AG09319 (cell line): ENCODE results near the gene BCLAF1.

ENCODE experiments used
- DNase-seq: peaks from one replicate; pipeline ENCODE4 v3.0.0-alpha.2; 2010; ENCODE audit warnings: low read depth; ENCODE audit errors: extremely low read depth
- CTCF ChIP-seq: IDR thresholded peaks from 2 replicates; pipeline ENCODE4 v1.5.1; 2011; ENCODE audit warnings: low read depth, mild to moderate bottlenecking, inconsistent platforms, low read length, moderate library complexity

BCLAF1 gene

GRCh38 chr6:136244061-136244616 is 45.5 kb downstream of the BCLAF1 start:
- no peak for TF ChIP-seq CTCF
- DNase-seq: no peak

GRCh38 chr6:136236466-136237293 is 53.0 kb downstream of the BCLAF1 start:
- no peak for TF ChIP-seq CTCF
- no peak for DNase-seq

GRCh38 chr6:136235233-136235564 is 54.4 kb downstream of the BCLAF1 start:
- TF ChIP-seq CTCF: no peak

DNA sequence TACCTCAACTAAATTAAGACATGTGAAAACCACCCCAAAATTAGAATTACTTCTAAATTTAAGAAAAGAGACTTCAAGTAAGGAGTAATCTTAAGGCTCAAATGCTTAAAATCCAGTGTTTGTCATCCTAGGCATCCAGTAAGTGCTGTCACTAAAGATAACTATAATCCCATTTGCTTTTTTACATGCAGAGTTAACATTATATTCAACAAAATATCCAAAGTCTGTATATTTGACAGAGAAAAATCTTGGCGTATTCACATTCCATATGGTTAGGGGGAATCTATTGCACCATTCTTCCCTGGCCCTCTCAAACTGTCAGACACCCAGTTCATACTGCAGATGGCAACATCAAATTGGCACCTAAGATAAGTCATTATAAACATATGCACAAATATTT is 56.9 kb downstream of the BCLAF1 start:
- no peak for DNase-seq
- TF ChIP-seq CTCF: no peak

More at GRCh38 chr6:136235233-136235564, 54.4 kb downstream of the BCLAF1 start:
- no peak for DNase-seq

- no peak for DNase-seq
- no peak for TF ChIP-seq CTCF
Observed at GRCh38 chr6:136230219-136230853, 59.3 kb downstream of the BCLAF1 start.

DNA sequence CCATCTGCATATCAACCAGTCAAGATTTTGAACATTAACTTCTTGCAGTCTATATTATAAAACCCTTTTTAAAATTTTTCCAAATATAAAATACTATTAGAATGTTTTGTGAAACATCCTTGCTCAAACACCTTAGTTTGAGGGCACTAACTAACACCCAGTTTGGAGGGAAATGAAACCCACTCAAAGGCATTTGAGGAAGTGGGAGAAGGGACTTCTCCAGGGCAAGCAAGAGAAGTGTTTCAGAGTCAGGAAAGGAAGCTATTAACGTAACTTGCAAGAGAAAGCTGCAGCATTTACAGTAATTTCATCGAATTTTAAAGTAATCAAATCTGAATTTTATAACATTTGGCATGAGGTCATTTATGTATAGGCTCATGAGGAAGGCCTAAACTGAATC is 60.8 kb downstream of the BCLAF1 start:
- no peak for TF ChIP-seq CTCF
- no peak for DNase-seq
